ENCODE data around the gene CRY1. TPM values are rescaled to one million over a fixed set of nuclear protein-coding genes. Genes with fewer than 3 reads are reported as not detected.

CRY1 gene
- total RNA-seq, 1 donor from 2014 or later, result 10.1 TPM

- H3K27me3 Mint-ChIP-seq (ENCODE audit: unreplicated experiment), result peaks cover 9% of the 10 kb centered on the region
- no peak for DNase-seq
- no peak overlapping the region for H3K4me3 Mint-ChIP-seq (ENCODE audit: unreplicated experiment)
- no peaks in the 10 kb centered on the region for H3K36me3 Mint-ChIP-seq (ENCODE audit: unreplicated experiment)
- no peaks in the 10 kb centered on the region for H3K4me1 Mint-ChIP-seq (ENCODE audit: low read depth, unreplicated experiment)
- no peak overlapping the region for H3K27ac Mint-ChIP-seq (ENCODE audit: unreplicated experiment)
- TF ChIP-seq CTCF (IDR thresholded peaks at IDR 0.05; ENCODE audit: partially characterized antibody, unreplicated experiment), result no peak
- H3K9me3 Mint-ChIP-seq (ENCODE audit: unreplicated experiment), result peaks cover 2% of the 10 kb centered on the region
Observed at GRCh38 chr12:107119091-107119490, 25.7 kb upstream of the CRY1 start.

GRCh38 chr12:107118624-107119023, 25.3 kb upstream of the CRY1 start:
- DNase-seq, result no peak
- no peak for TF ChIP-seq CTCF (IDR thresholded peaks at IDR 0.05; ENCODE audit: partially characterized antibody, unreplicated experiment)
- Mint-ChIP-seq H3K4me1 (ENCODE audit: low read depth, unreplicated experiment) (no peaks in the 10 kb centered on the region), H3K9me3 (ENCODE audit: unreplicated experiment) (peaks cover 2% of the 10 kb centered on the region), H3K4me3 (ENCODE audit: unreplicated experiment) (no peak overlapping the region), H3K36me3 (ENCODE audit: unreplicated experiment) (no peaks in the 10 kb centered on the region), H3K27ac (ENCODE audit: unreplicated experiment) (no peak overlapping the region), H3K27me3 (ENCODE audit: unreplicated experiment) (peaks cover 9% of the 10 kb centered on the region)

GRCh38 chr12:107115119-107115518, 21.8 kb upstream of the CRY1 start:
- Mint-ChIP-seq H3K4me1 (ENCODE audit: low read depth, unreplicated experiment) (no peaks in the 10 kb centered on the region), H3K27ac (ENCODE audit: unreplicated experiment) (no peak overlapping the region), H3K27me3 (ENCODE audit: unreplicated experiment) (peaks cover 2% of the 10 kb centered on the region), H3K4me3 (ENCODE audit: unreplicated experiment) (no peak overlapping the region), H3K36me3 (ENCODE audit: unreplicated experiment) (no peaks in the 10 kb centered on the region), H3K9me3 (ENCODE audit: unreplicated experiment) (no peaks in the 10 kb centered on the region)
- no peak for DNase-seq
- TF ChIP-seq CTCF (IDR thresholded peaks at IDR 0.05; ENCODE audit: partially characterized antibody, unreplicated experiment), result no peak

GRCh38 chr12:107111314-107111713, 18.0 kb upstream of the CRY1 start:
- H3K4me1 Mint-ChIP-seq (ENCODE audit: low read depth, unreplicated experiment), result no peaks in the 10 kb centered on the region
- no peak overlapping the region for H3K4me3 Mint-ChIP-seq (ENCODE audit: unreplicated experiment)
- no peak for TF ChIP-seq CTCF (IDR thresholded peaks at IDR 0.05; ENCODE audit: partially characterized antibody, unreplicated experiment)
- H3K9me3 Mint-ChIP-seq (ENCODE audit: unreplicated experiment), result peaks cover 3% of the 10 kb centered on the region
- no peak overlapping the region for H3K27ac Mint-ChIP-seq (ENCODE audit: unreplicated experiment)
- no peak for DNase-seq
- no peaks in the 10 kb centered on the region for H3K36me3 Mint-ChIP-seq (ENCODE audit: unreplicated experiment)
- H3K27me3 Mint-ChIP-seq (ENCODE audit: unreplicated experiment), result peaks cover 2% of the 10 kb centered on the region

GRCh38 chr12:107109726-107110719, 16.7 kb upstream of the CRY1 start:
- no peak for TF ChIP-seq CTCF (IDR thresholded peaks at IDR 0.05; ENCODE audit: partially characterized antibody, unreplicated experiment)
- Mint-ChIP-seq H3K4me1 (ENCODE audit: low read depth, unreplicated experiment) (no peaks in the 10 kb centered on the region), H3K36me3 (ENCODE audit: unreplicated experiment) (no peaks in the 10 kb centered on the region), H3K27ac (ENCODE audit: unreplicated experiment) (no peak overlapping the region), H3K9me3 (ENCODE audit: unreplicated experiment) (peaks cover 3% of the 10 kb centered on the region), H3K27me3 (ENCODE audit: unreplicated experiment) (peaks cover 2% of the 10 kb centered on the region), H3K4me3 (ENCODE audit: unreplicated experiment) (no peak overlapping the region)
- DNase-seq, result no peak
